ENCODE measurements around the gene PMEL. TPM values are rescaled to one million over a fixed set of nuclear protein-coding genes. Genes with fewer than 3 reads are reported as not detected.
A peak's percentile ranks its signal among the peaks of the same experiment; 100 is the strongest.
"Not testable (repeated sequence)": the region's sequence is repeated elsewhere in the genome, so short reads cannot be mapped to it uniquely, and the experiment has no call there.

The PMEL gene
- total RNA-seq, 2 donors from 2014 or later: 17.2 to 20.8 TPM

DNA sequence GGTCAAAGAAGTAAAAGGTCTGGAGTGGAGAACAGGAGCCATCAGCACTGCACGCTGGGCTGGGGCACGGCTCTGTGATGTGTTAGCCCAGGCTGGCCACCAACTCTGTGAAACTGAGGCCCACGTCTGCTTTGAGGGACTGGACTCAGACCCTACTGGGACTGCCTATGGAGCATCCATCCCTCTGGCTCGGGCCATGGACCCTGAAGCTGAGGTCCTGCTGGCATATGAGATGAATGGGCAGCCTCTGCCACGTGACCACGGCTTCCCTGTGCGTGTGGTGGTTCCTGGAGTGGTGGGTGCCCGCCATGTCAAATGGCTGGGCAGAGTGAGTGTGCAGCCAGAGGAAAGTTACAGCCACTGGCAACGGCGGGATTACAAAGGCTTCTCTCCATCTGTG is 38.4 kb upstream of the PMEL start:
- no peak overlapping the region for H3K27ac Mint-ChIP-seq
- WGBS, 2 experiments (ENCODE audit: insufficient coverage in 1 of 2, insufficient read length in 1 of 2): 95 to 97% methylated on average over 10 of the region's 10 CpGs
- peaks cover 26% of the 10 kb centered on the region for H3K9me3 ChIP-seq (ENCODE audit: control insufficient read depth, low read length)

DNA sequence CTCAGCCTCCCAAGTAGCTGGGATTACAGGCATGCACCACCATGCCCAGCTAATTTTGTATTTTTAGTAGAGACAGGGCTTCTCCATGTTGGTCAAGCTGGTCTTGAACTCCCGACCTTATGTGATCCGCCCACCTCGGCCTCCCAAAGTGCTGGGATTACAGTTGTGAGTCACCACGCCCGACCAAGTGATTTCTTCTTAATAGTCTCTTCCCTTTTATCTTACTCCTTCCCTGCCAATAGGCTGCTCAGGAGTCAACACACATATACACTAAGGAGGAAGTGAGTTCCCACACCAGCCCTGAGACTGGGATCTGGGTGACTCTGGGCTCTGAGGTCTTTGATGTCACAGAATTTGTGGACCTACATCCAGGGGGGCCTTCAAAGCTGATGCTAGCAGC is 37.5 kb upstream of the PMEL start:
- peaks cover 20% of the 10 kb centered on the region for H3K4me1 Mint-ChIP-seq
- not testable (repeated sequence) for H3K27ac ChIP-seq (ENCODE audit: low read depth, low read length); H3K27ac Mint-ChIP-seq; DNase-seq; H3K4me3 ChIP-seq (ENCODE audit: low read length); H3K27me3 ChIP-seq (ENCODE audit: control insufficient read depth, insufficient read depth, low read length, poor library complexity, severe bottlenecking); H3K9ac ChIP-seq (ENCODE audit: extremely low read depth, low read length, poor library complexity, severe bottlenecking); H3K27me3 Mint-ChIP-seq (ENCODE audit: insufficient read depth); H3K4me1 ChIP-seq (ENCODE audit: control insufficient read depth, insufficient read depth, low read length); H3K4me3 Mint-ChIP-seq
- WGBS, 2 experiments (ENCODE audit: insufficient coverage in 1 of 2, insufficient read length in 1 of 2): 93 to 100% methylated on average over 5 of the region's 5 CpGs
- Histone ChIP-seq H3K36me3 (ENCODE audit: control insufficient read depth, insufficient read depth, low read length) (peaks cover 43% of the 10 kb centered on the region), H3K9me3 (ENCODE audit: control insufficient read depth, low read length) (peaks cover 35% of the 10 kb centered on the region)
- H3K36me3 Mint-ChIP-seq (ENCODE audit: low read depth): peaks cover 49% of the 10 kb centered on the region
- H3K9me3 Mint-ChIP-seq: peaks cover 16% of the 10 kb centered on the region

More for the DNA sequence above, 38.4 kb upstream of the PMEL start:
- H3K36me3 ChIP-seq (ENCODE audit: control insufficient read depth, insufficient read depth, low read length): peaks cover 43% of the 10 kb centered on the region
- H3K27me3 Mint-ChIP-seq (ENCODE audit: insufficient read depth): no peaks in the 10 kb centered on the region
- no peak overlapping the region for H3K9ac ChIP-seq (ENCODE audit: extremely low read depth, low read length, poor library complexity, severe bottlenecking)
- H3K4me3 ChIP-seq (ENCODE audit: low read length): no peak overlapping the region
- H3K4me1 Mint-ChIP-seq: peaks cover 20% of the 10 kb centered on the region
- no peaks in the 10 kb centered on the region for H3K4me1 ChIP-seq (ENCODE audit: control insufficient read depth, insufficient read depth, low read length)
- no peak overlapping the region for H3K4me3 Mint-ChIP-seq
- no peak overlapping the region for H3K27ac ChIP-seq (ENCODE audit: low read depth, low read length)
- peaks cover 14% of the 10 kb centered on the region for H3K9me3 Mint-ChIP-seq
- H3K27me3 ChIP-seq (ENCODE audit: control insufficient read depth, insufficient read depth, low read length, poor library complexity, severe bottlenecking): no peaks in the 10 kb centered on the region
- TF ChIP-seq, protein P1, sequence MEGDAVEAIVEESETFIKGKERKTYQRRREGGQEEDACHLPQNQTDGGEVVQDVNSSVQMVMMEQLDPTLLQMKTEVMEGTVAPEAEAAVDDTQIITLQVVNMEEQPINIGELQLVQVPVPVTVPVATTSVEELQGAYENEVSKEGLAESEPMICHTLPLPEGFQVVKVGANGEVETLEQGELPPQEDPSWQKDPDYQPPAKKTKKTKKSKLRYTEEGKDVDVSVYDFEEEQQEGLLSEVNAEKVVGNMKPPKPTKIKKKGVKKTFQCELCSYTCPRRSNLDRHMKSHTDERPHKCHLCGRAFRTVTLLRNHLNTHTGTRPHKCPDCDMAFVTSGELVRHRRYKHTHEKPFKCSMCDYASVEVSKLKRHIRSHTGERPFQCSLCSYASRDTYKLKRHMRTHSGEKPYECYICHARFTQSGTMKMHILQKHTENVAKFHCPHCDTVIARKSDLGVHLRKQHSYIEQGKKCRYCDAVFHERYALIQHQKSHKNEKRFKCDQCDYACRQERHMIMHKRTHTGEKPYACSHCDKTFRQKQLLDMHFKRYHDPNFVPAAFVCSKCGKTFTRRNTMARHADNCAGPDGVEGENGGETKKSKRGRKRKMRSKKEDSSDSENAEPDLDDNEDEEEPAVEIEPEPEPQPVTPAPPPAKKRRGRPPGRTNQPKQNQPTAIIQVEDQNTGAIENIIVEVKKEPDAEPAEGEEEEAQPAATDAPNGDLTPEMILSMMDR (conservative IDR thresholded peaks at IDR 0.05): no peak
- no peak for DNase-seq
- peaks cover 43% of the 10 kb centered on the region for H3K36me3 Mint-ChIP-seq (ENCODE audit: low read depth)

DNA sequence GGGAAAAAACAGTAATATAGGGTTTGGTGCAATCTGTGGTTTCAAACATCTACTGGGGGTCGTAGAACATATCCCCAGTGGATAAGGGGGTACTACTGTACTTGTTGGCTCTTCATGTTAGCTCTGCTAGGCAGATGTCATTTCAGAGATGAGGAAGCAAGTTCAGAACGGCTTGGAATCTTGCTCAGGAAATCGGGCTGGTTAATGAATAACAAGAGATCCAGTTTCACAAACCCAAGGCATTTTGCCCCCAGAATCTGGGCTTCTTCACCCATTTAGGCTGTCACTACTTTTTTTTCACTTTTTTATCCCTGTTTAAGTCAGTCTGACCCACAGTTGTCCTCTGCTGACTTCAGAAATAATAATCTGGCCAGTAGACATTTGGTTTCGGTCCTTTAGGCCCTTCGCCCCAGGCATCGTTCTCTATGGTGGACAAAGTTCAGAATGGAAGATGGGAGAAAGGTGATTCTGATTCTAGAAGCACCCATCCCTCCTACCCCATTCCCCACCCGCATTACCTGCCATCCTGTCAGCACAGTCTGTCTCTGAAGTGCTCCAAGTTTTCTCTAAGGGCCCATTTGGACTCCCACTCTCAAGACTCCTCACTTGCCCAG is 35.8 kb upstream of the PMEL start:
- Histone ChIP-seq H3K4me1 (ENCODE audit: control insufficient read depth, insufficient read depth, low read length) (no peaks in the 10 kb centered on the region), H3K9me3 (ENCODE audit: control insufficient read depth, low read length) (peaks cover 37% of the 10 kb centered on the region), H3K27ac (ENCODE audit: low read depth, low read length) (no peak overlapping the region), H3K9ac (ENCODE audit: extremely low read depth, low read length, poor library complexity, severe bottlenecking) (no peak overlapping the region), H3K4me3 (ENCODE audit: low read length) (peak overlapping the region; percentile 74), H3K27me3 (ENCODE audit: control insufficient read depth, insufficient read depth, low read length, poor library complexity, severe bottlenecking) (no peaks in the 10 kb centered on the region), H3K36me3 (ENCODE audit: control insufficient read depth, insufficient read depth, low read length) (peaks cover 43% of the 10 kb centered on the region)
- Mint-ChIP-seq H3K9me3 (peaks cover 16% of the 10 kb centered on the region), H3K27ac (no peak overlapping the region), H3K36me3 (ENCODE audit: low read depth) (peaks cover 50% of the 10 kb centered on the region), H3K27me3 (ENCODE audit: insufficient read depth) (no peaks in the 10 kb centered on the region), H3K4me1 (peaks cover 17% of the 10 kb centered on the region), H3K4me3 (no peak overlapping the region)
- no peak for DNase-seq
- WGBS, 2 experiments (ENCODE audit: insufficient coverage in 1 of 2, insufficient read length in 1 of 2): 93 to 94% methylated on average over 4 to 7 of the region's 7 CpGs
- TF ChIP-seq, protein P1 (conservative IDR thresholded peaks at IDR 0.05): no peak

DNA sequence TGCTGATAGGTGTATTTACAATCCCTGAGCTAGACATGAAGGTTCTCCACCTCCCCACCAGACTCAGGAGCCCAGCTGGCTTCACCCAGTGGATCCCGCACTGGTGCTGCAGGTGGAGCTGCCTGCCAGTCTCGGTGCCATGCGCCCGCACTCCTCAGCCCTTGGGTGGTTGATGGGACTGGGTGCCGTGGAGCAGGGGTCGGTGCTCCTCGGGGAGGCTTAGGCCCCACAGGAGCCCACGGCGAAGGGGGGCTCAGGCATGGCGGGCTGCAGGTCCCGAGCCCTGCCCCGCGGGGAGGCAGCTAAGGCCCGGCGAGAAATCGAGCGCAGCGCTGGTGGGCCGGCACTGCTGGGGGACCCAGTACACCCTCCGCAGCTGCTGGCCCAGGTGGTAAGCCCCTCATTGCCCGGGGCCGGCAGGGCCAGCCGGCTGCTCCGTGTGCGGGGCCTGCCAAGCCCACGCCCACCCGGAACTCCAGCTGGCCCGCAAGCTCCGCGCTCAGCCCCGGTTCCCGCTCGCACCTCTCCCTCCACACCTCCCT is 34.2 kb upstream of the PMEL start:
- peaks cover 16% of the 10 kb centered on the region for H3K9me3 Mint-ChIP-seq
- WGBS, 2 experiments (ENCODE audit: insufficient coverage in 1 of 2, insufficient read length in 1 of 2): 97 to 100% methylated on average over 2 to 33 of the region's 33 CpGs
- H3K27ac Mint-ChIP-seq: not testable (repeated sequence)

DNA sequence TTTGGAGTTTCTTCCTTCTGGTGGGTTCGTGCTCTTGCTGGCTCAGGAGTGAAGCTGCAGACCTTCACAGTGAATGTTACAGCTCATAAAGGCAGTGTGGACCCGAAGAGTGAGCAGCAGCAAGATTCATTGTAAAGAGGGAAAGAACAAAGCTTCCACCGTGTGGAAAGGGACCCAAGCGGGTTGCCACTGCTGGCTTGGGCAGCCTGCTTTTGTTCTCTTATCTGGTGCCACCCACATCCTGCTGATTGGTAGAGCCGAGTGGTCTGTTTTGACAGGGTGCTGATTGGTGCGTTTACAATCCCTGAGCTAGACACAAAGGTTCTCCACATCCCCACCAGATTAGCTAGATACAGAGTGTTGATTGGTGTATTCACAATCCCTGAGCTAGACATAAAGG is 33.7 kb upstream of the PMEL start:
- H3K27ac ChIP-seq (ENCODE audit: low read depth, low read length); H3K27me3 Mint-ChIP-seq (ENCODE audit: insufficient read depth); H3K27me3 ChIP-seq (ENCODE audit: control insufficient read depth, insufficient read depth, low read length, poor library complexity, severe bottlenecking); H3K9ac ChIP-seq (ENCODE audit: extremely low read depth, low read length, poor library complexity, severe bottlenecking); H3K4me1 ChIP-seq (ENCODE audit: control insufficient read depth, insufficient read depth, low read length): not testable (repeated sequence)
- DNase-seq: peak; percentile 70
- Histone ChIP-seq H3K4me3 (ENCODE audit: low read length) (peak overlapping the region; percentile 99), H3K9me3 (ENCODE audit: control insufficient read depth, low read length) (peaks cover 37% of the 10 kb centered on the region), H3K36me3 (ENCODE audit: control insufficient read depth, insufficient read depth, low read length) (peaks cover 44% of the 10 kb centered on the region)
- H3K27ac Mint-ChIP-seq: peak overlapping the region; percentile 75
- WGBS, 2 experiments (ENCODE audit: insufficient coverage in 1 of 2, insufficient read length in 1 of 2): 89 to 92% methylated on average over 2 to 4 of the region's 6 CpGs
- H3K9me3 Mint-ChIP-seq: peaks cover 16% of the 10 kb centered on the region
- H3K36me3 Mint-ChIP-seq (ENCODE audit: low read depth): peaks cover 45% of the 10 kb centered on the region
- H3K4me1 Mint-ChIP-seq: peaks cover 15% of the 10 kb centered on the region
- H3K4me3 Mint-ChIP-seq: peak overlapping the region; percentile 24

More for the DNA sequence above, 34.2 kb upstream of the PMEL start:
- Mint-ChIP-seq H3K36me3 (ENCODE audit: low read depth) (peaks cover 48% of the 10 kb centered on the region), H3K4me1 (peaks cover 15% of the 10 kb centered on the region)
- H3K4me3 Mint-ChIP-seq; H3K4me1 ChIP-seq (ENCODE audit: control insufficient read depth, insufficient read depth, low read length); H3K27ac ChIP-seq (ENCODE audit: low read depth, low read length); H3K9ac ChIP-seq (ENCODE audit: extremely low read depth, low read length, poor library complexity, severe bottlenecking); H3K27me3 ChIP-seq (ENCODE audit: control insufficient read depth, insufficient read depth, low read length, poor library complexity, severe bottlenecking); H3K27me3 Mint-ChIP-seq (ENCODE audit: insufficient read depth); H3K4me3 ChIP-seq (ENCODE audit: low read length); DNase-seq: not testable (repeated sequence)
- H3K9me3 ChIP-seq (ENCODE audit: control insufficient read depth, low read length): peaks cover 37% of the 10 kb centered on the region
- peaks cover 46% of the 10 kb centered on the region for H3K36me3 ChIP-seq (ENCODE audit: control insufficient read depth, insufficient read depth, low read length)

Data from endodermal cell (in vitro differentiated cells).